ENCODE results near the gene BLNK.
A peak's percentile ranks its signal among the peaks of the same experiment; 100 is the strongest.
"Not testable (repeated sequence)": the region's sequence is repeated elsewhere in the genome, so short reads cannot be mapped to it uniquely, and the experiment has no call there.

Gene BLNK

GRCh38 chr10:96271016-96271815 lies at the start of gene BLNK:
TSS of gene BLNK (minus strand) at chr10:96271569. CDS start at chr10:96271398, 171 bp downstream.
- ATAC-seq (replicated peaks) (peak; percentile 73), DNase-seq (peak; percentile 65)
- peaks cover 46 to 74% of the 10 kb centered on the region in 2 donors for H3K4me1 Mint-ChIP-seq
- peaks cover 29 to 35% of the 10 kb centered on the region in 2 donors for H3K36me3 Mint-ChIP-seq
- H3K27me3 Mint-ChIP-seq, result no peaks in the 10 kb centered on the region
- peak within 1 kb of the TSS; percentile 97 for H3K27ac Mint-ChIP-seq
- H3K4me3 Mint-ChIP-seq, result peak within 1 kb of the TSS; percentile 91 to 93
- H3K9me3 Mint-ChIP-seq, result no peaks in the 10 kb centered on the region

- H3K4me3 Mint-ChIP-seq, result no peak overlapping the region
- no peaks in the 10 kb centered on the region for H3K9me3 Mint-ChIP-seq
- DNase-seq (no peak), ATAC-seq (replicated peaks) (no peak)
- no peaks in the 10 kb centered on the region for H3K36me3 Mint-ChIP-seq
- peaks cover 0 to 14% of the 10 kb centered on the region in 2 donors for H3K27me3 Mint-ChIP-seq
- peaks cover 0 to 5% of the 10 kb centered on the region in 2 donors for H3K4me1 Mint-ChIP-seq
- H3K27ac Mint-ChIP-seq, result no peak overlapping the region
Measured at GRCh38 chr10:96319754-96320474, 48.5 kb upstream of the BLNK start.

- H3K36me3 Mint-ChIP-seq, result no peaks in the 10 kb centered on the region
- H3K27me3 Mint-ChIP-seq, result peaks cover 0 to 13% of the 10 kb centered on the region in 2 donors
- no peaks in the 10 kb centered on the region for H3K9me3 Mint-ChIP-seq
- no peak for ATAC-seq (replicated peaks)
- DNase-seq, result no peak
- peaks cover 0 to 9% of the 10 kb centered on the region in 2 donors for H3K4me1 Mint-ChIP-seq
- no peak overlapping the region for H3K27ac Mint-ChIP-seq
- no peak overlapping the region for H3K4me3 Mint-ChIP-seq
Measured at GRCh38 chr10:96317067-96317833, 45.9 kb upstream of the BLNK start.

- Mint-ChIP-seq H3K4me1 (peaks cover 0 to 11% of the 10 kb centered on the region in 2 donors), H3K4me3 (no peak overlapping the region), H3K27ac (no peak overlapping the region), H3K9me3 (no peaks in the 10 kb centered on the region), H3K36me3 (no peaks in the 10 kb centered on the region), H3K27me3 (peaks cover 0 to 17% of the 10 kb centered on the region in 2 donors)
- ATAC-seq (replicated peaks), result no peak
- DNase-seq, result no peak
Measured at GRCh38 chr10:96313344-96313743, 42.0 kb upstream of the BLNK start.

- no peaks in the 10 kb centered on the region for H3K9me3 Mint-ChIP-seq
- peaks cover 0 to 22% of the 10 kb centered on the region in 2 donors for H3K27me3 Mint-ChIP-seq
- H3K27ac Mint-ChIP-seq, result no peak overlapping the region
- H3K4me1 Mint-ChIP-seq, result peaks cover 9 to 15% of the 10 kb centered on the region in 2 donors
- no peak for DNase-seq
- no peak for ATAC-seq (replicated peaks)
- no peak overlapping the region for H3K4me3 Mint-ChIP-seq
- H3K36me3 Mint-ChIP-seq, result no peaks in the 10 kb centered on the region
Measured at GRCh38 chr10:96311180-96311715, 39.9 kb upstream of the BLNK start.

- H3K27ac Mint-ChIP-seq, result no peak overlapping the region
- no peaks in the 10 kb centered on the region for H3K36me3 Mint-ChIP-seq
- peaks cover 0 to 19% of the 10 kb centered on the region in 2 donors for H3K27me3 Mint-ChIP-seq
- ATAC-seq (replicated peaks) (no peak), DNase-seq (no peak)
- no peaks in the 10 kb centered on the region for H3K9me3 Mint-ChIP-seq
- H3K4me3 Mint-ChIP-seq, result no peak overlapping the region
- H3K4me1 Mint-ChIP-seq, result peaks cover 18% of the 10 kb centered on the region in 2 donors
Measured at GRCh38 chr10:96310321-96310669, 38.9 kb upstream of the BLNK start.

GRCh38 chr10:96309628-96310320 lies 38.4 kb upstream of the BLNK start:
- H3K27ac Mint-ChIP-seq, result no peak overlapping the region
- H3K4me3 Mint-ChIP-seq, result no peak overlapping the region

GRCh38 chr10:96308854-96309253 lies 37.5 kb upstream of the BLNK start:
- not testable (repeated sequence) for H3K36me3 Mint-ChIP-seq

More at GRCh38 chr10:96309628-96310320, 38.4 kb upstream of the BLNK start:
- H3K27me3 Mint-ChIP-seq, result peaks cover 0 to 19% of the 10 kb centered on the region in 2 donors
- DNase-seq (no peak), ATAC-seq (replicated peaks) (no peak)
- no peaks in the 10 kb centered on the region for H3K9me3 Mint-ChIP-seq
- H3K4me1 Mint-ChIP-seq, result peaks cover 18 to 23% of the 10 kb centered on the region in 2 donors
- no peaks in the 10 kb centered on the region for H3K36me3 Mint-ChIP-seq

GRCh38 chr10:96306516-96306915 lies 35.1 kb upstream of the BLNK start:
- peaks cover 7 to 25% of the 10 kb centered on the region in 2 donors for H3K27me3 Mint-ChIP-seq
- peak overlapping the region; percentile 48 to 59 for H3K4me3 Mint-ChIP-seq
- H3K9me3 Mint-ChIP-seq, result no peaks in the 10 kb centered on the region
- ATAC-seq (replicated peaks), result peak; percentile 75 to 77
- H3K27ac Mint-ChIP-seq, result peak overlapping the region; percentile 38
- H3K36me3 Mint-ChIP-seq, result no peaks in the 10 kb centered on the region
- peaks cover 19 to 40% of the 10 kb centered on the region in 2 donors for H3K4me1 Mint-ChIP-seq
- peak; percentile 18 for DNase-seq

More at GRCh38 chr10:96308854-96309253, 37.5 kb upstream of the BLNK start:
- DNase-seq; ATAC-seq (replicated peaks); H3K9me3 Mint-ChIP-seq; H3K27ac Mint-ChIP-seq; H3K4me3 Mint-ChIP-seq: not testable (repeated sequence)
- Mint-ChIP-seq H3K27me3 (peaks cover 7 to 27% of the 10 kb centered on the region in 2 donors), H3K4me1 (peaks cover 23 to 31% of the 10 kb centered on the region in 2 donors)

- no peak overlapping the region for H3K4me3 Mint-ChIP-seq
- H3K27ac Mint-ChIP-seq, result no peak overlapping the region
- no peak for DNase-seq
Measured at GRCh38 chr10:96305019-96305418, 33.6 kb upstream of the BLNK start.

GRCh38 chr10:96304230-96304629 lies 32.9 kb upstream of the BLNK start, which contains the start of gene DNTT:
TSS of gene DNTT (plus strand) at chr10:96304434. CDS start at chr10:96304498, 64 bp downstream.
- ATAC-seq (replicated peaks), result peak in 1 of 2 donors; percentile 33
- Mint-ChIP-seq H3K36me3 (no peaks in the 10 kb centered on the region), H3K9me3 (no peaks in the 10 kb centered on the region), H3K27ac (peak within 1 kb of the TSS; percentile 47), H3K4me1 (peaks cover 27 to 63% of the 10 kb centered on the region in 2 donors), H3K4me3 (peak within 1 kb of the TSS in 1 of 2 donors; percentile 30), H3K27me3 (peaks cover 7 to 25% of the 10 kb centered on the region in 2 donors)
- no peak for DNase-seq

More at GRCh38 chr10:96305019-96305418, 33.6 kb upstream of the BLNK start:
- peak; percentile 75 for ATAC-seq (replicated peaks)
- Mint-ChIP-seq H3K9me3 (no peaks in the 10 kb centered on the region), H3K27me3 (peaks cover 7 to 25% of the 10 kb centered on the region in 2 donors), H3K36me3 (no peaks in the 10 kb centered on the region), H3K4me1 (peaks cover 25 to 55% of the 10 kb centered on the region in 2 donors)

GRCh38 chr10:96301616-96302015 lies 30.2 kb upstream of the BLNK start:
- H3K4me1 Mint-ChIP-seq, result peaks cover 32 to 73% of the 10 kb centered on the region in 2 donors

GRCh38 chr10:96299383-96299782 lies 28.0 kb upstream of the BLNK start:
- Mint-ChIP-seq H3K9me3 (no peaks in the 10 kb centered on the region), H3K36me3 (no peaks in the 10 kb centered on the region), H3K27ac (peak overlapping the region; percentile 84), H3K4me1 (peaks cover 31 to 63% of the 10 kb centered on the region in 2 donors), H3K27me3 (peaks cover 4 to 7% of the 10 kb centered on the region in 2 donors), H3K4me3 (peak overlapping the region; percentile 76 to 78)
- no peak for DNase-seq
- peak; percentile 29 to 51 for ATAC-seq (replicated peaks)

More at GRCh38 chr10:96301616-96302015, 30.2 kb upstream of the BLNK start:
- peak; percentile 18 to 23 for ATAC-seq (replicated peaks)
- Mint-ChIP-seq H3K4me3 (no peak overlapping the region), H3K36me3 (no peaks in the 10 kb centered on the region), H3K9me3 (no peaks in the 10 kb centered on the region), H3K27me3 (peaks cover 7 to 15% of the 10 kb centered on the region in 2 donors), H3K27ac (no peak overlapping the region)
- DNase-seq, result no peak

Data from stimulated activated naive B cell treated with anti-CD40 and anti-IgM and Interleukin-4, amounts not matched to agents 10 μg/mL and 1 μg/mL and 100 μg/mL, for 72 hours (primary cell).